Stimulated activated CD4-positive, alpha-beta T cell treated with anti-CD3 and anti-CD28 coated beads, Interleukin-12 subunit alpha, Interleukin-12 subunit beta, amount 100 ng/mL, for 4 hours (primary cell): ENCODE measurements around the gene TNS4.

Source experiments
- DNase-seq: peaks from one replicate; pipeline ENCODE4 v3.0.0-alpha.2; 2020

TNS4 gene

GRCh38 chr17:40470932-40471828, 30.2 kb downstream of the TNS4 start:
- DNase-seq: no peak

DNA sequence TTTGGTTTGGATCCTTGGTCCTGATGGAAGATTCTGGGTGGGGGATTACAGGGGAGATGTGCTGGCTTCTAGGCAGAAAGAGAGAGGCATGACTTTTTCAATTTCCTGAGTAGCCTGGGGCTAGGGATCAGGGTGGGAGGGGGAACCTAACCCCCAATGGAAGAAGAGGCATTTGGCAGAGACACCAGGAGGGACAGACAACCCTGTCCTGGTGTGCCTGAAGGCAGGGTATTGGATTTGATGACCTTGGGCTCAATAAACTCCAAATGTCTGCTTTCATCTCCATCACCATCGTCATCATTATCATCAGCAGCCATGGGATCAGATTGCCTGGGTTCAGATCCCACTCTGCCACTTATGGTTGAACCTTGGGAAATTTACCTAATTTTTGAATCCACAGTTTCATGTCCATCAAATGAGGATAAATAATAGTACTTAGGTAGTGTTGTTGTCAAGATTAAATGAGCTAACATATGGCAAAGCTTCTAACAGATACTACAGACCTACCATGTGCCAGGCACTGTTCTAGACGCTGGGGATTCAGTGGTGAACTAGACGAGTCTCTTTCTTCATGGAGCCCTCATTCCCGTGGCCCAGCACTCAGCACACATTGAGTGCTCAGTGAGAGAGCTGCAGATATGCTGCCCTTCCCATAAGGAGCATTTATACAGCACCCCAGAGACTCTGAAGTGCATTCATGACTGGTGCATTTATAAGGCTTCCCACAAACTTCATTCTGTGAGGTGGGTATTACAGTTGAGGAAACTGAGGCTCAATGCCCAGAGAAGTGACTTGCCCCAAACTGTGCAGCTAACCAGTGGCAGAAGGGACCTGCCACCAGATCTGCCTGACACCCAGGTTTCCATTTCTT, 31.4 kb downstream of the TNS4 start:
- DNase-seq: no peak

DNA sequence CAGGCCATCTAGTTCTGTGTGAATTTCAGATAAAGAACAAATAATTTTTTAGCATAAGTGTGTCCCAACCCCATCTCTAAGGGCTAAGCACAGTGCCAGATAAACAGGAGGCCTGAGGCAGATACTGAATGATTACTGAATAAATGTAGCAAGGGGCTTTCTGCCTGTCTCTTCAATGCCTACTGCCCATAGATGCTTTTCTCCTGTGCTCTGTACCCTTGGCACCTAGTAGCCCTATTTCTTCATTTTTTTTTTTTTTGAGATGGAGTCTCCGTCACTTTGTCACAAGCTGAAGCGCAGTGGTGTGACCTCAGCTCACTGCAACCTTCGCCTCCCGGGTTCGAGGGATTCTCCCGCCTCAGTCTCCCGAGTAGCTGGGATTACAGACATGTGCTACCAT, 32.9 kb downstream of the TNS4 start:
- DNase-seq: no peak

- no peak for DNase-seq
Measured at GRCh38 chr17:40467281-40467867, 34.0 kb downstream of the TNS4 start.

DNA sequence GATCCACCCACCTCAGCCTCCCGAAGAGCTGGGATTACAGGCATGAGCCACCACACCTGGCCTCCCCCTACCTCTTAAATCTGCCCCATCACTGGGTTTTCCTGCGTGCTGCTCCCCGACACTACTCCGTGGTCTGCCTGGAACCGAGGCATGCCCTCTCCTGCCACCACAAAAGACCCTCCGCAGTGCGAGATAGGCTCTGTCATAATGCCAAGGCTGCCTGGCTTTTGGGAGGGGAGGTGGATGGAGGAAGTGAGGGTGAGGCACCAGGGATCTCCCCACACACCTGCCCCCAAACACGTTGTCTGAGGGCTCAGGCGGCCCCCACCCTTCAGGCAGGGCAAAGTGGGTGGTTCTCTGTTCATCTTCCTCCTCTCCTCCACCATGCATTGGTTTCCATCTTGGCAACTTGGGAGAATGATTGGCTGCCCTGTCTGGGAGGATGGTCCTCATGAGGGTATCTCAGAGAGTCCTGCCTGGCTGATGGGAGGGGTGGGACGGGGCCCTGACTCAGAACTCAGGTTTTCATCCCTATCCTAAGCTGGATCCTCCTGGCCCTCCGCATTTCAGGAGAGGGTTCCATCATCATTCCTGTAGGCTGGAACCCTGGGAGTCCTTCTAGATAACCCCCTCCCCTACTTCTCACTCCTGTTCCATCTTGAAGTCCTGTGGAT, 35.0 kb downstream of the TNS4 start:
- DNase-seq: no peak

GRCh38 chr17:40464392-40464855, 37.0 kb downstream of the TNS4 start:
- no peak for DNase-seq

- DNase-seq: no peak
Measured at GRCh38 chr17:40463122-40463550, 38.3 kb downstream of the TNS4 start.

DNA sequence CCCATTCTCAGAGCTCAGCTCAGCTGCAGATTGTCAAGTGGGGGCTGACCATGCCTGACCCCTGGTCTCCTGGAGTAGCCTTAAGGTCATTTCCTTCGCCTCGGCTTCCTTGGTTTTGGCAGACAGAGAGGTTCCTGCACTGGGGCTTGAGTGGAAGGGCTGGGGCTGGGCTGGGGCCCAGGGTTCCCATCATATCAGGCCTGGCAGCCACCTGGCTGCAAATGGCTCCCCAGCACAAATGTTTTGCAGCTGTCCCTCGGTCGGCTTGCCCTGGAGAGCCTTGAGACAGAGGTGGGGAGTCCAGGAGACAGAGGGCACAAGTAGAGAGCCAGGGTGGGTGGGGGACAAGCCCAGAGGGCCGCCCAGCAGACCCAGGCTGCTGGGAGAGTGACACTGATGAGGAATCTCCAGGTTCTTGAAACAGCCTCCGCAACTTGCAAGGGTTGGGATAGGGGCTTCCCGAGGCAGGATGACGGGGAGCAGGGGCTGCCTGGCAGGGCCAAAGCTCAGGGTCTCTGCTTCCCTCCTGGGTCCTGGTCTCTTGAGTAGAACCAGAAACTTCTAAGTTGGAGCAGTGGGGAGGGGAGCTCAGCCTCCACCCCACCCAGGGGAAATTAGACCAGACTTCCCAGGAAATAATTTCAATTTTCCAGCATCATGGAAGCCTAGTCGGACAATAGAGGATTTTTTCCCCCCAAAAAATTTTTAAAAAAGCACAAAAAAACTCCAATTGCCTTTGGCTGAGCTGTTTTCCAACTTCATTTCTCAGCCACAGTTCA, 38.9 kb downstream of the TNS4 start:
- no peak for DNase-seq

- DNase-seq: no peak
Measured at GRCh38 chr17:40461732-40462342, 39.6 kb downstream of the TNS4 start.

- DNase-seq: no peak
Measured at GRCh38 chr17:40460968-40461731, 40.3 kb downstream of the TNS4 start.

- no peak for DNase-seq
Measured at GRCh38 chr17:40460604-40460967, 40.8 kb downstream of the TNS4 start.

DNA sequence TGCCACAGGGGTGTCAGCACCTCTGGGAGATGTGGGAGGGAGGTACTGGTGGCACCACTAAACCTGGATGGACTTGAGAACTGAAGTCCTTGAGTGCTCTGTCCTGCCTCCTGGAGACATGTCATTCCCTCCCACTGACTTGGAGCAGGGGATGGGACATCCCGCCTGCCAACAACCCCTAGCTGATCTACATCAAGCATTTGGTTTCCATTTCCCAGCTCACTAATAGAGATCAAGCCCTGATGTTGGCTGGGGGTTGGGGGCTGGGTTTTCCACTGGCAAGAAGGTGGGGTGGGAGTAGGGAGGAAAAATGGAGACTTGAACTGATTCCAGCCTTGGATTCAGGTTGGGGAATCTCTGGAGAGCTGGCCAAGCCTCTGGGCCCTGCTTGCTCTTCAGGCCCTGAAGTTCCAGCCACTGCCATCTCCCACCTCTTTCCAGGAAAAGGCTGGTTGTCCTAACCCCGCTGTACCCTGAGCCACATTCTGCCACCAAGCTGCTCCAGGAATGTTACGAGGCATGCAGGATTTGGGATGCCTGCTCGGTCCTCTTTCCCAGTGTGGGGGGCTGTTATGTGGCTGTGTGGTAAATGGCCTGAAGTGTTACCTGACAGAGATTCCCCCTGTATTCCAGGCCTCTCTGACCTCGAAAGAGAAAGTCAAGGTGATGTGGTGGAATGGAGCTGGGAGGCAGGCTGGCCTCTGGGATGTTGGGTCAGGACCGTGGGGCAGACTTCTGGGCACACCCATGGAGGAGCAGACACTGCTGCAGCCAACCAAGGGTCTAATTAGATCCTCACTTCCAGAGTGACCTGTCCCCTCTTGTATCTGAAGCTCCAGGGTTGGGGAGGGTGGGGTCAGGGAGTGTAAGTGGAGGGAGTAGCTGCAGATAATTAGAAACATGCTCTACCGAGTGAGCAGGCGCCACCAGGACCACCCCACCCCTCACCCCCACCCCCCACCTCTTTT, 41.5 kb downstream of the TNS4 start:
- no peak for DNase-seq

- DNase-seq: no peak
Measured at GRCh38 chr17:40458851-40459482, 42.5 kb downstream of the TNS4 start.

DNA sequence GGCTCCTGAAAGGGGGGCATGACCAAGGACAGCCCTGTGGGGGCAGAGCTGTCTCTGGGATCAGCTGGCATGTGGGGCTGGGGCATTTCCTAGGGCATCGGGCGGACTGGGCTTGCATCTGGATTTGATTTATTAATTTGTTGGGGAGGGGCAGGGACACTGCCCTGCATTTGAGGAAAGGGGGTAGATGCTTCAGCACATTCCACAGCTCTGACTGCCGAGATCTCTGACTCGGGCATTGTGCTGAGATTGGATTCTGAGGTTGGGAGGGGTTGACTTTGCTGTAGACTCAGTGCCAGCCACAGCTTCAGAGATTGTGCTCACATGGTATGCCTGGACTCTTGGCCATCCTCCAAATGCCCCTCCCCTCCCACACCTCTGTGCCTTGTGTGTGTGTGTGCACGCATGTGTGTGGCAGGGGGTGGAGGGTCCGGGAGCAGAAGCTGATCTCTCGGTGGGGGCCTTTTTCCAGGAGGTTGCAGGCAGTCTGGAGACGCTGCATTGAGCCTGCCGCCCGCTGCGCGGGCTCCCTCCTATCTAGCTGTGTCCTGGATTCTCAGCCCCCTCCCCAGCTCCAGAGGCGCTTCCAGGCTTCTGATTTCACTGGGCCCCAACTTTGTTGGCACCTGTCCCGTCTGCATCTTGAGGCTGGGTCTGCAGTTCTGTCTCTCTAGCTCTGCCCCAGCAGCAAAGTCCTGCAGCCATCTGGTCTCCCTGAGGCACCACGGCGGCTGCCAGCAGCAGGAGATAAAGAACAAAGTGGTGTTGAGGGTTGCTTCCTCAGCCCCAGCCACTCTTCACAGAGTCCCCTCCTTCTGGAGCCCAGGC, 43.2 kb downstream of the TNS4 start:
- no peak for DNase-seq

GRCh38 chr17:40457369-40457768, 44.1 kb downstream of the TNS4 start:
- DNase-seq: no peak

DNA sequence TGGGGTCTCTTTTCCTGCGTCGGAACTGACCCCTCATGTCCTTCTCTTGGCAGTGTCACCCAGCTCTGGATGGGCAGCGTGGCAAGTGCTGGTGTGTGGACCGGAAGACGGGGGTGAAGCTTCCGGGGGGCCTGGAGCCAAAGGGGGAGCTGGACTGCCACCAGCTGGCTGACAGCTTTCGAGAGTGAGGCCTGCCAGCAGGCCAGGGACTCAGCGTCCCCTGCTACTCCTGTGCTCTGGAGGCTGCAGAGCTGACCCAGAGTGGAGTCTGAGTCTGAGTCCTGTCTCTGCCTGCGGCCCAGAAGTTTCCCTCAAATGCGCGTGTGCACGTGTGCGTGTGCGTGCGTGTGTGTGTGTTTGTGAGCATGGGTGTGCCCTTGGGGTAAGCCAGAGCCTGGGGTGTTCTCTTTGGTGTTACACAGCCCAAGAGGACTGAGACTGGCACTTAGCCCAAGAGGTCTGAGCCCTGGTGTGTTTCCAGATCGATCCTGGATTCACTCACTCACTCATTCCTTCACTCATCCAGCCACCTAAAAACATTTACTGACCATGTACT, 44.9 kb downstream of the TNS4 start:
- DNase-seq: no peak

DNA sequence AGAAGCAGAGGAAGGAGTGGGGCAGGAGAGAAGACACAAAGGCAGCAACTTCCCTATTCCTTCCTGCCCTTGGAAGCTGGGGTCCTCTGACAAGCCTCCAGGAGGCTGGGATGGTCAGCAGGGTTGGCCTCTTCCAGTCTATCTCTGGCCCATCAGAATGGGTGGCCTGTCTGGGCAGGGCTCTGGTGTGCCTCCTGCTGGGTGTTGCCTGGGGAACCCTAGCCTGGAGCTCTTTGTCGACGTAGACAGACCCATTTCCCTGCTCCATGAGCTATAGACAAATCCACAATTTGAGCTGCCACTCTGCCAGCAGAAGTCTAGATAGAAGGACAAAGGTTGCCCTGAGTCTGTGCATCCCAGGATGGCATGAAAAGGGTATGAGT, 46.8 kb downstream of the TNS4 start:
- DNase-seq: no peak
